Measurements from ENCODE around the gene ITPKC.
"Not testable (repeated sequence)": the region's sequence is repeated elsewhere in the genome, so short reads cannot be mapped to it uniquely, and the experiment has no call there.

ITPKC gene

GRCh38 chr19:40726279-40726678, 9.4 kb downstream of the ITPKC start:
- H3K27me3 ChIP-seq (ENCODE audit: insufficient read depth, low read length, poor library complexity, severe bottlenecking) = no peaks in the 10 kb centered on the region
- no peak overlapping the region for H3K9ac ChIP-seq (ENCODE audit: low read depth, low read length, poor library complexity, severe bottlenecking)
- no peaks in the 10 kb centered on the region for H3K9me2 ChIP-seq (replicated peaks; ENCODE audit: low read depth, low read length)
- H2AFZ ChIP-seq (ENCODE audit: low read length) = no peak overlapping the region
- H3F3A ChIP-seq (ENCODE audit: low read depth) = no peaks in the 10 kb centered on the region
- no peaks in the 10 kb centered on the region for H3K4me1 ChIP-seq (ENCODE audit: insufficient read depth, low read length, poor library complexity, severe bottlenecking)
- no peaks in the 10 kb centered on the region for H3K36me3 ChIP-seq (ENCODE audit: insufficient read depth, low read length)
- H3K4me3 ChIP-seq (ENCODE audit: low read length, poor library complexity, severe bottlenecking) = no peak overlapping the region
- no peaks in the 10 kb centered on the region for H4K20me1 ChIP-seq (ENCODE audit: insufficient read depth, low read length, poor library complexity, severe bottlenecking)
- TF ChIP-seq EZH2phosphoT487 (IDR thresholded peaks at IDR 0.05; ENCODE audit: borderline replicate concordance) = no peak
- TF ChIP-seq CTCF (conservative IDR thresholded peaks at IDR 0.05; ENCODE audit: low read length) = no peak
- H3K9me3 ChIP-seq (ENCODE audit: insufficient read depth, low read depth, low read length) = no peaks in the 10 kb centered on the region
- no peak overlapping the region for H3K4me2 ChIP-seq (ENCODE audit: low read depth, low read length, poor library complexity, severe bottlenecking)
- H3K79me2 ChIP-seq (ENCODE audit: insufficient read depth, low read length) = no peaks in the 10 kb centered on the region

GRCh38 chr19:40730065-40730464, 13.2 kb downstream of the ITPKC start:
- H3K36me3 ChIP-seq (ENCODE audit: insufficient read depth, low read length); H4K20me1 ChIP-seq (ENCODE audit: insufficient read depth, low read length, poor library complexity, severe bottlenecking); H3K79me2 ChIP-seq (ENCODE audit: insufficient read depth, low read length): not testable (repeated sequence)

GRCh38 chr19:40732304-40732703, 15.4 kb downstream of the ITPKC start:
- H2AFZ ChIP-seq (ENCODE audit: low read length); H3K9me2 ChIP-seq (replicated peaks; ENCODE audit: low read depth, low read length); H4K20me1 ChIP-seq (ENCODE audit: insufficient read depth, low read length, poor library complexity, severe bottlenecking); H3K4me3 ChIP-seq (ENCODE audit: low read length, poor library complexity, severe bottlenecking); H3K79me2 ChIP-seq (ENCODE audit: insufficient read depth, low read length); H3F3A ChIP-seq (ENCODE audit: low read depth); H3K4me1 ChIP-seq (ENCODE audit: insufficient read depth, low read length, poor library complexity, severe bottlenecking); H3K27me3 ChIP-seq (ENCODE audit: insufficient read depth, low read length, poor library complexity, severe bottlenecking); H3K9me3 ChIP-seq (ENCODE audit: insufficient read depth, low read depth, low read length); H3K4me2 ChIP-seq (ENCODE audit: low read depth, low read length, poor library complexity, severe bottlenecking); H3K9ac ChIP-seq (ENCODE audit: low read depth, low read length, poor library complexity, severe bottlenecking); H3K36me3 ChIP-seq (ENCODE audit: insufficient read depth, low read length): not testable (repeated sequence)

More at GRCh38 chr19:40730065-40730464, 13.2 kb downstream of the ITPKC start:
- H3K9ac ChIP-seq (ENCODE audit: low read depth, low read length, poor library complexity, severe bottlenecking); H3K4me2 ChIP-seq (ENCODE audit: low read depth, low read length, poor library complexity, severe bottlenecking); H3F3A ChIP-seq (ENCODE audit: low read depth); H3K9me3 ChIP-seq (ENCODE audit: insufficient read depth, low read depth, low read length); H3K27me3 ChIP-seq (ENCODE audit: insufficient read depth, low read length, poor library complexity, severe bottlenecking); H3K4me3 ChIP-seq (ENCODE audit: low read length, poor library complexity, severe bottlenecking); H3K9me2 ChIP-seq (replicated peaks; ENCODE audit: low read depth, low read length); H2AFZ ChIP-seq (ENCODE audit: low read length); H3K4me1 ChIP-seq (ENCODE audit: insufficient read depth, low read length, poor library complexity, severe bottlenecking): not testable (repeated sequence)

GRCh38 chr19:40733149-40733548, 16.2 kb downstream of the ITPKC start:
- Histone ChIP-seq H3K4me2 (ENCODE audit: low read depth, low read length, poor library complexity, severe bottlenecking) (no peak overlapping the region), H3K9ac (ENCODE audit: low read depth, low read length, poor library complexity, severe bottlenecking) (no peak overlapping the region), H3K9me3 (ENCODE audit: insufficient read depth, low read depth, low read length) (no peaks in the 10 kb centered on the region), H3K36me3 (ENCODE audit: insufficient read depth, low read length) (no peaks in the 10 kb centered on the region), H2AFZ (ENCODE audit: low read length) (no peak overlapping the region), H3K27me3 (ENCODE audit: insufficient read depth, low read length, poor library complexity, severe bottlenecking) (no peaks in the 10 kb centered on the region), H3K4me1 (ENCODE audit: insufficient read depth, low read length, poor library complexity, severe bottlenecking) (no peaks in the 10 kb centered on the region), H4K20me1 (ENCODE audit: insufficient read depth, low read length, poor library complexity, severe bottlenecking) (no peaks in the 10 kb centered on the region), H3F3A (ENCODE audit: low read depth) (no peaks in the 10 kb centered on the region), H3K9me2 (replicated peaks; ENCODE audit: low read depth, low read length) (no peaks in the 10 kb centered on the region), H3K79me2 (ENCODE audit: insufficient read depth, low read length) (no peaks in the 10 kb centered on the region), H3K4me3 (ENCODE audit: low read length, poor library complexity, severe bottlenecking) (no peak overlapping the region)
- TF ChIP-seq CTCF (conservative IDR thresholded peaks at IDR 0.05; ENCODE audit: low read length) (no peak), EZH2phosphoT487 (IDR thresholded peaks at IDR 0.05; ENCODE audit: borderline replicate concordance) (no peak)
